ENCODE data around the gene TNRC18.
"Not testable (repeated sequence)": the region's sequence is repeated elsewhere in the genome, so short reads cannot be mapped to it uniquely, and the experiment has no call there.

TNRC18 gene

DNA sequence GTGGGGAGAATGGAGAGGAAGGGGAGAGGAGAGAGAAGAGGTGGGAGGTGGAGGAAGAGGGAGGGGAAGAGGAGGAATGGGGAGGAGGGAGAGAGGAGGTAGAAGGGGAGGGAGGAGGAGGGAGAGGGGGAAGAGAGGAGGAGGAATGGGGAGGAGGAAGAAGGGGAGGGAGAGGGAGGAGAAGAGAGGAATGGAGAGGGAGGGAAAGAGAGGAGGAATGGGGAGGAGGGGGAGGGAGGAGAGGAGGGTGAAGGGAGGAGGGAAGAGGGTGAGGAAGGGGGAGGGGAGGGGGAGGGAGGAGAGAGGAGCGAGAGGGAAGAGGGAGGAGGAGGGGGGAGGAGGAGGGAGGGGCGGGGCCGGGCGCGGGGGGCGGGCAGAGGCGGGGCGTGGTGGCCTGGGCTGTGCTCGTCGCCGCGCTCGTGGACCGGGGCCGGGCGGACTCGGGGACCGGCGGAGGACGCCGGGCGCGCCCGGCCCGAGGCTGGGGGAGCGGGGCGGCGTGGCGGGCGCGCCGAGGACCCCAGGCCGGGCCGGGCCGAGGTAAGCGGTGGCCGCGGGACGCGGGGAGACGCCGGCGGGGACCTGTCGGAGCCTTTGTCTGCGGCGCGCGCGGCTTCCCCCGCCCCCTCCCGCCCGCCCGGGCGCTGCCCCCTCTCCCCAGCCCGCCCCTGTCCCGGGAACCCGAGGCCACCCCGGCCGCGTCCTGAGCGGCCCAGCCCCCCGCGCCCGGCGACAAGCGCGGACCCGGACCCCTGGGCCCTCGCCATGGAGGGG, 140.9 kb downstream of the TNRC18 start, which contains the start of gene SLC29A4:
Gene SLC29A4 (plus strand): TSS at position 401 of the 774 bp plus-strand sequence. CDS start 4,874 bp downstream, outside the sequence.
- TF ChIP-seq, protein P1, sequence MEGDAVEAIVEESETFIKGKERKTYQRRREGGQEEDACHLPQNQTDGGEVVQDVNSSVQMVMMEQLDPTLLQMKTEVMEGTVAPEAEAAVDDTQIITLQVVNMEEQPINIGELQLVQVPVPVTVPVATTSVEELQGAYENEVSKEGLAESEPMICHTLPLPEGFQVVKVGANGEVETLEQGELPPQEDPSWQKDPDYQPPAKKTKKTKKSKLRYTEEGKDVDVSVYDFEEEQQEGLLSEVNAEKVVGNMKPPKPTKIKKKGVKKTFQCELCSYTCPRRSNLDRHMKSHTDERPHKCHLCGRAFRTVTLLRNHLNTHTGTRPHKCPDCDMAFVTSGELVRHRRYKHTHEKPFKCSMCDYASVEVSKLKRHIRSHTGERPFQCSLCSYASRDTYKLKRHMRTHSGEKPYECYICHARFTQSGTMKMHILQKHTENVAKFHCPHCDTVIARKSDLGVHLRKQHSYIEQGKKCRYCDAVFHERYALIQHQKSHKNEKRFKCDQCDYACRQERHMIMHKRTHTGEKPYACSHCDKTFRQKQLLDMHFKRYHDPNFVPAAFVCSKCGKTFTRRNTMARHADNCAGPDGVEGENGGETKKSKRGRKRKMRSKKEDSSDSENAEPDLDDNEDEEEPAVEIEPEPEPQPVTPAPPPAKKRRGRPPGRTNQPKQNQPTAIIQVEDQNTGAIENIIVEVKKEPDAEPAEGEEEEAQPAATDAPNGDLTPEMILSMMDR (conservative IDR thresholded peaks at IDR 0.05; ENCODE audit: low read length), result no peak
- H4K20me1 ChIP-seq (ENCODE audit: insufficient read depth, low read length, poor library complexity, severe bottlenecking), result no peaks in the 10 kb centered on the region
- H2AFZ ChIP-seq (ENCODE audit: low read length), result no peak within 1 kb of the TSS
- H3K4me2 ChIP-seq (ENCODE audit: low read depth, low read length, poor library complexity, severe bottlenecking), result peak within 1 kb of the TSS; percentile 44
- no peaks in the 10 kb centered on the region for H3K79me2 ChIP-seq (ENCODE audit: insufficient read depth, low read length)
- no peaks in the 10 kb centered on the region for H3F3A ChIP-seq (ENCODE audit: low read depth)
- no peaks in the 10 kb centered on the region for H3K9me3 ChIP-seq (ENCODE audit: insufficient read depth, low read depth, low read length)
- H3K4me3 ChIP-seq (ENCODE audit: low read length, poor library complexity, severe bottlenecking), result peak within 1 kb of the TSS; percentile 48
- H3K27me3 ChIP-seq (ENCODE audit: insufficient read depth, low read length, poor library complexity, severe bottlenecking), result no peaks in the 10 kb centered on the region
- H3K36me3 ChIP-seq (ENCODE audit: insufficient read depth, low read length), result no peaks in the 10 kb centered on the region
- H3K9ac ChIP-seq (ENCODE audit: low read depth, low read length, poor library complexity, severe bottlenecking), result no peak within 1 kb of the TSS
- no peaks in the 10 kb centered on the region for H3K4me1 ChIP-seq (ENCODE audit: insufficient read depth, low read length, poor library complexity, severe bottlenecking)
- H3K9me2 ChIP-seq (replicated peaks; ENCODE audit: low read depth, low read length), result no peaks in the 10 kb centered on the region

DNA sequence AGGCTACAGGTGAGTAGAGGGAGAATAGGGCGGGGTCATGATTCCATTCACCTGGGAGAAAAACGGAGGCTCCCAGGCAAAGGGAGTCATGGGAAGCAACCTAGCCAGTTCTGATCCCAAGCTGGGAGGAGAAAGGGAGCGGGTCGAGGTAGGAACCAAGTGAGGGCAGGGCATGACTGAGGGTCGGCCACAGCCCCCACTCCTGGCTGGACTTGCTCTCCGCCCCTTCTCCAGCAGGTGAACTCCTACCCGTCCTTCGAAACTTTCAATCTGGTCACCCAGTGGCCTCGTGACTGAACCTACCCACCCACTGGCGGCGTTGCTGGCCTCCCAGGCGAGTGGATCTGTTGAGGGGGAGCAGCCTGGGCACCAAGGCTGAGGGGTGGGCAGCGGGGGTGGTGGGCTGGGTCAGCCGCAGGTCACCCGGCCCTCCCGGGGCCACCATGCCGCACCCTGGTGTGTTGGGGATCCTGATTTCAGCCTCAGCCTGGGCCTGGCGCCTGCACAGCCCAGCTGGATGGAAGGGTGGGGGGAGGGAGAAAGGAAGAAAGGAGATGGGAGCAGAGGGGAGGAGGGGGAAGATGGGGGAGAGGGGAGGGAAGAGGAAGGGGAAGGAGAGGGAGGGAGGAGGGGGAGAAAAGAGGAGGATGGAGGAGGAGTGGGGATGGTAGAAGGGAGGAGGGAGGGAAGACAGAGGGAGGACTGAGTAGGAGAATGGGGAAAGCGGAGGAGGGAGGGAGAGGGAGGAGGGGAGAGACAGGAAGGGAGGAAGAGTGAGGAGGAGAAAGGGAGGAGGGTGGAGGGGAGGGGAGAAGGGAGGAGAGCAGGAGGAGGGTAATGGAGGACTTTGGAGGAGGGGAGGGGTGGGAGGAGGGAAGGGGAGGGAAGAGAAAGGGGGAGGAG, 141.8 kb downstream of the TNRC18 start:
- H3K4me2 ChIP-seq (ENCODE audit: low read depth, low read length, poor library complexity, severe bottlenecking); H3K79me2 ChIP-seq (ENCODE audit: insufficient read depth, low read length); H3K9me3 ChIP-seq (ENCODE audit: insufficient read depth, low read depth, low read length); H2AFZ ChIP-seq (ENCODE audit: low read length); H4K20me1 ChIP-seq (ENCODE audit: insufficient read depth, low read length, poor library complexity, severe bottlenecking); H3K4me1 ChIP-seq (ENCODE audit: insufficient read depth, low read length, poor library complexity, severe bottlenecking); H3F3A ChIP-seq (ENCODE audit: low read depth); H3K9me2 ChIP-seq (replicated peaks; ENCODE audit: low read depth, low read length); H3K36me3 ChIP-seq (ENCODE audit: insufficient read depth, low read length); H3K4me3 ChIP-seq (ENCODE audit: low read length, poor library complexity, severe bottlenecking); H3K27me3 ChIP-seq (ENCODE audit: insufficient read depth, low read length, poor library complexity, severe bottlenecking); H3K9ac ChIP-seq (ENCODE audit: low read depth, low read length, poor library complexity, severe bottlenecking): not testable (repeated sequence)

DNA sequence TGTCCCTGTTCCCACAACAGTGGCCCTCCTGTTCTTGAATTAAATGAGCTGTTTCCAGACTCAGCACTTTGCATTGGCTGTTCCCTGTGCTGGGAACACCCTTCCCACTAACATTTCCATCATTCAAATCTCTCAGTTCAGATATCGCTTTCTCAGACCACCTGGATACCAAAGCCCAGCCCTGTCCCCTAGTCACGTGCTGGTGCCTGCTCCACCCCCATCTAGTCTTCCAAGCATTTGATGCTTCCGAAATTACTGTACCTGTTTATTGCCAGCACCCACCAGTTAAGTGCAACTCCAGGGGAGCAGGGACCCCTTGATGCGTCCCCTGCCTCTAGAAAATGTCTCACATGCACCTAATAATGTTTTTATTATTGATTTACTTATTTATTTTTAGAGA, 143.9 kb downstream of the TNRC18 start:
- no peak overlapping the region for H3K4me2 ChIP-seq (ENCODE audit: low read depth, low read length, poor library complexity, severe bottlenecking)
- no peaks in the 10 kb centered on the region for H4K20me1 ChIP-seq (ENCODE audit: insufficient read depth, low read length, poor library complexity, severe bottlenecking)
- no peak overlapping the region for H2AFZ ChIP-seq (ENCODE audit: low read length)
- no peak overlapping the region for H3K4me3 ChIP-seq (ENCODE audit: low read length, poor library complexity, severe bottlenecking)
- H3F3A ChIP-seq (ENCODE audit: low read depth), result no peaks in the 10 kb centered on the region
- no peaks in the 10 kb centered on the region for H3K36me3 ChIP-seq (ENCODE audit: insufficient read depth, low read length)
- TF ChIP-seq, protein P1 (conservative IDR thresholded peaks at IDR 0.05; ENCODE audit: low read length), result no peak
- TF ChIP-seq EZH2phosphoT487 (IDR thresholded peaks at IDR 0.05; ENCODE audit: borderline replicate concordance), result no peak
- H3K79me2 ChIP-seq (ENCODE audit: insufficient read depth, low read length), result no peaks in the 10 kb centered on the region
- H3K4me1 ChIP-seq (ENCODE audit: insufficient read depth, low read length, poor library complexity, severe bottlenecking), result no peaks in the 10 kb centered on the region
- no peak overlapping the region for H3K9ac ChIP-seq (ENCODE audit: low read depth, low read length, poor library complexity, severe bottlenecking)
- no peaks in the 10 kb centered on the region for H3K27me3 ChIP-seq (ENCODE audit: insufficient read depth, low read length, poor library complexity, severe bottlenecking)
- H3K9me2 ChIP-seq (replicated peaks; ENCODE audit: low read depth, low read length), result no peaks in the 10 kb centered on the region
- H3K9me3 ChIP-seq (ENCODE audit: insufficient read depth, low read depth, low read length), result no peaks in the 10 kb centered on the region
